HepG2 (cell line): ENCODE measurements around the gene MYH9. TPM values are rescaled to one million over a fixed set of nuclear protein-coding genes. Genes with fewer than 3 reads are reported as not detected.

ENCODE experiments used
- ARID3A ChIP-seq: IDR thresholded peaks from 2 replicates; pipeline ENCODE4 v1.6.1; 2012; ENCODE audit warnings: low read depth, low read length, improper control_type of control experiment
- ARNT ChIP-seq: fragments of 450-650 bp; IDR thresholded peaks from 2 replicates; pipeline ENCODE4 v1.6.1; 2017
- FOSL2 ChIP-seq: sonication (generic); formaldehyde crosslinking; IDR thresholded peaks from 2 replicates; pipeline ENCODE4 v1.4.0; 2020; ENCODE audit warnings: missing genetic modification reagents
- HNF4A ChIP-seq: sonication (generic); formaldehyde crosslinking; IDR thresholded peaks from 2 replicates; pipeline ENCODE4 v1.4.0; 2020; ENCODE audit warnings: missing genetic modification reagents
- ISX ChIP-seq: sonication (generic); formaldehyde crosslinking; conservative IDR thresholded peaks from 2 replicates; pipeline ENCODE4 v1.5.0; 2020; ENCODE audit warnings: missing genetic modification reagents
- LCORL ChIP-seq, 2 experiments: fragments of 450-650 bp in 1 of 2; sonication (generic) in 1 of 2; formaldehyde crosslinking in 1 of 2; IDR thresholded peaks; 2 replicates each; pipeline versions ENCODE4 v1.5.0 to v1.6.1; 2017 to 2020; ENCODE audit warnings: antibody characterized with exemption in 1 of 2, missing genetic modification reagents in 1 of 2
- SIX1 ChIP-seq: sonication (generic); formaldehyde crosslinking; IDR thresholded peaks from 2 replicates; pipeline ENCODE4 v1.4.0; 2020; ENCODE audit warnings: missing genetic modification reagents, borderline replicate concordance
- SNAPC5 ChIP-seq: sonication (generic); formaldehyde crosslinking; IDR thresholded peaks from 2 replicates; pipeline ENCODE4 v1.8.1; 2023; ENCODE audit warnings: mild to moderate bottlenecking, missing genetic modification reagents, borderline replicate concordance
- ZBTB46 ChIP-seq: sonication (generic); formaldehyde crosslinking; IDR thresholded peaks from 2 replicates; pipeline ENCODE4 v1.4.0; 2020; ENCODE audit warnings: mild to moderate bottlenecking, missing genetic modification reagents, borderline replicate concordance
- ZBTB49 ChIP-seq: sonication (generic); formaldehyde crosslinking; IDR thresholded peaks from 2 replicates; pipeline ENCODE4 v1.4.0; 2020; ENCODE audit warnings: missing genetic modification reagents, borderline replicate concordance
- ZFP90 ChIP-seq: sonication (generic); formaldehyde crosslinking; IDR thresholded peaks from 2 replicates; pipeline ENCODE4 v1.8.0; 2022; ENCODE audit warnings: missing genetic modification reagents, mild to moderate bottlenecking, inconsistent platforms, borderline replicate concordance
- ZNF101 ChIP-seq: sonication (generic); formaldehyde crosslinking; IDR thresholded peaks from 2 replicates; pipeline ENCODE4 v1.4.0; 2020; ENCODE audit warnings: mild to moderate bottlenecking, low read depth, missing genetic modification reagents, borderline replicate concordance
- ZNF337 ChIP-seq: sonication (generic); formaldehyde crosslinking; IDR thresholded peaks from 2 replicates; pipeline ENCODE4 v1.5.1; 2020; ENCODE audit warnings: missing genetic modification reagents, low read depth, mild to moderate bottlenecking, borderline replicate concordance
- ZNF446 ChIP-seq: sonication (generic); formaldehyde crosslinking; IDR thresholded peaks from 2 replicates; pipeline ENCODE4 v1.5.0; 2020; ENCODE audit warnings: mild to moderate bottlenecking, missing genetic modification reagents
- ZNF850 ChIP-seq: sonication (generic); formaldehyde crosslinking; conservative IDR thresholded peaks from 2 replicates; pipeline ENCODE4 v1.9.0; 2021; ENCODE audit warnings: mild to moderate bottlenecking, missing genetic modification reagents
- ZNF878 ChIP-seq: sonication (generic); formaldehyde crosslinking; IDR thresholded peaks from 2 replicates; pipeline ENCODE4 v1.8.1; 2023; ENCODE audit warnings: mild to moderate bottlenecking, missing genetic modification reagents, moderate library complexity
- polyA plus RNA-seq, 8 experiments: library from polyadenylated mRNA; depleted of rRNA in 3 of 8; stranded (reverse) in 7 of 8; unstranded in 1 of 8; fragments of >200 nt; fragmentation: Illumina TruSeq in 4 of 8; extraction: Trizol in 4 of 8; gene quantifications; 2 replicates each; pipeline versions ENCODE4 v1.2.1 to v1.2.3, GENCODE V29; 2011 to 2016; ENCODE audit warnings: low read depth in 4 of 8, missing spikeins in 1 of 8, mixed read lengths in 1 of 8; ENCODE audit not compliant: insufficient read depth in 1 of 8
- total RNA-seq, 5 experiments: library from RNA; depleted of rRNA; stranded (reverse); fragments of >200 nt; fragmentation: Illumina TruSeq; extraction: Trizol; gene quantifications; 2 replicates each; pipeline ENCODE4 v1.2.3, GENCODE V29; 2016; ENCODE audit warnings: low read depth in 1 of 5
- TF ChIP-seq, protein P1 (sequence below): sonication (generic); formaldehyde crosslinking; conservative IDR thresholded peaks from 2 replicates; pipeline ENCODE4 v1.4.0; 2020; ENCODE audit warnings: mild to moderate bottlenecking, missing genetic modification reagents, moderate library complexity
- TF ChIP-seq, protein P2 (sequence below): IDR thresholded peaks from 2 replicates; pipeline ENCODE4 v1.6.1; 2012; ENCODE audit warnings: inconsistent platforms

Gene MYH9
- total and polyA plus RNA-seq, 2 of the 13 experiments (the other 11 are each of a cell fraction or from before 2014, with no cell fraction given), result 50.7 to 98.5 TPM

GRCh38 chr22:36350751-36351594 lies 36.8 kb downstream of the MYH9 start (continued):
- TF ChIP-seq ARID3A (no peak), ZBTB46 (CRISPR knock-in tag) (0 out of 2 replicates have a peak, but pooled peaks have one; percentile 41), SIX1 (CRISPR knock-in tag) (no peak), ZNF101 (CRISPR knock-in tag) (no peak), ZNF446 (CRISPR knock-in tag) (no peak), ZFP90 (CRISPR knock-in tag) (peak; percentile 34; the same call in 1 of the 2 replicates), ZNF878 (0 out of 2 replicates have a peak, but pooled peaks have one; percentile 49), ISX (CRISPR knock-in tag) (no peak), ZBTB49 (CRISPR knock-in tag) (no peak), HNF4A (peak; percentile 58), ZNF337 (no peak; the same call in 1 of the 2 replicates), ARNT (no peak), SNAPC5 (CRISPR knock-in tag) (no peak), LCORL (IDR thresholded peaks at IDR 0.05) (no peak), LCORL (CRISPR knock-in tag; IDR thresholded peaks at IDR 0.05) (peak; percentile 88), FOSL2 (peak; percentile 98), ZNF850 (no peak)
- TF ChIP-seq, protein P1, sequence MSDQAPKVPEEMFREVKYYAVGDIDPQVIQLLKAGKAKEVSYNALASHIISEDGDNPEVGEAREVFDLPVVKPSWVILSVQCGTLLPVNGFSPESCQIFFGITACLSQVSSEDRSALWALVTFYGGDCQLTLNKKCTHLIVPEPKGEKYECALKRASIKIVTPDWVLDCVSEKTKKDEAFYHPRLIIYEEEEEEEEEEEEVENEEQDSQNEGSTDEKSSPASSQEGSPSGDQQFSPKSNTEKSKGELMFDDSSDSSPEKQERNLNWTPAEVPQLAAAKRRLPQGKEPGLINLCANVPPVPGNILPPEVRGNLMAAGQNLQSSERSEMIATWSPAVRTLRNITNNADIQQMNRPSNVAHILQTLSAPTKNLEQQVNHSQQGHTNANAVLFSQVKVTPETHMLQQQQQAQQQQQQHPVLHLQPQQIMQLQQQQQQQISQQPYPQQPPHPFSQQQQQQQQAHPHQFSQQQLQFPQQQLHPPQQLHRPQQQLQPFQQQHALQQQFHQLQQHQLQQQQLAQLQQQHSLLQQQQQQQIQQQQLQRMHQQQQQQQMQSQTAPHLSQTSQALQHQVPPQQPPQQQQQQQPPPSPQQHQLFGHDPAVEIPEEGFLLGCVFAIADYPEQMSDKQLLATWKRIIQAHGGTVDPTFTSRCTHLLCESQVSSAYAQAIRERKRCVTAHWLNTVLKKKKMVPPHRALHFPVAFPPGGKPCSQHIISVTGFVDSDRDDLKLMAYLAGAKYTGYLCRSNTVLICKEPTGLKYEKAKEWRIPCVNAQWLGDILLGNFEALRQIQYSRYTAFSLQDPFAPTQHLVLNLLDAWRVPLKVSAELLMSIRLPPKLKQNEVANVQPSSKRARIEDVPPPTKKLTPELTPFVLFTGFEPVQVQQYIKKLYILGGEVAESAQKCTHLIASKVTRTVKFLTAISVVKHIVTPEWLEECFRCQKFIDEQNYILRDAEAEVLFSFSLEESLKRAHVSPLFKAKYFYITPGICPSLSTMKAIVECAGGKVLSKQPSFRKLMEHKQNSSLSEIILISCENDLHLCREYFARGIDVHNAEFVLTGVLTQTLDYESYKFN (CRISPR knock-in tag), result peak; percentile 90
- TF ChIP-seq, protein P2, sequence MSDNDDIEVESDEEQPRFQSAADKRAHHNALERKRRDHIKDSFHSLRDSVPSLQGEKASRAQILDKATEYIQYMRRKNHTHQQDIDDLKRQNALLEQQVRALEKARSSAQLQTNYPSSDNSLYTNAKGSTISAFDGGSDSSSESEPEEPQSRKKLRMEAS, result peak; percentile 73
